Calu3 (cell line): ENCODE results near the gene FAM111A. TPM values are rescaled to one million over a fixed set of nuclear protein-coding genes. Genes with fewer than 3 reads are reported as not detected.

Source experiments
- BruUV-seq: library from RNA; stranded (reverse); fragments of 400-500 nt; replicated peaks from 2 replicates; lab custom pipeline; 2021; lab: Mats Ljungman, UMichigan
- CTCF ChIA-PET: fragments of 300-600 bp; sonication (Branson Sonifier 250); formaldehyde crosslinking; loops from one replicate; lab custom pipeline; 2022; ENCODE audit warnings: antibody characterized with exemption; lab: Charles Lee
- DNase-seq: peaks from one replicate; pipeline ENCODE4 v3.0.0; 2022
- H3K27ac Mint-ChIP-seq: one replicate; pipeline ENCODE4 v1.8.0; 2022; ENCODE audit warnings: mixed read lengths; ENCODE audit not compliant: unreplicated experiment
- H3K27me3 Mint-ChIP-seq: one replicate; pipeline ENCODE4 v1.8.0; 2022; ENCODE audit warnings: mixed read lengths; ENCODE audit not compliant: unreplicated experiment
- H3K36me3 Mint-ChIP-seq: one replicate; pipeline ENCODE4 v1.8.0; 2022; ENCODE audit warnings: mild to moderate bottlenecking, moderate library complexity, mixed read lengths; ENCODE audit not compliant: insufficient read depth, unreplicated experiment
- H3K4me1 Mint-ChIP-seq: one replicate; pipeline ENCODE4 v1.8.0; 2022; ENCODE audit warnings: mild to moderate bottlenecking, low read depth, mixed read lengths; ENCODE audit not compliant: unreplicated experiment
- H3K4me3 Mint-ChIP-seq: one replicate; pipeline ENCODE4 v1.8.0; 2022; ENCODE audit warnings: mild to moderate bottlenecking, low read depth, moderate library complexity, mixed read lengths; ENCODE audit not compliant: unreplicated experiment
- H3K9me3 Mint-ChIP-seq: one replicate; pipeline ENCODE4 v1.8.0; 2022; ENCODE audit warnings: low read depth, mixed read lengths; ENCODE audit not compliant: unreplicated experiment
- intact Hi-C: fragments of 100-400 bp; cut with micrococcal nuclease; formaldehyde crosslinking; loops from one replicate; pipeline ENCODE4 v1.10.0; 2022; ENCODE audit not compliant: unreplicated experiment
- total RNA-seq: library from RNA; stranded (reverse); gene quantifications from 2 replicates; pipeline ENCODE4 v1.2.3, GENCODE V29; 2022
- TF ChIP-seq, protein P1 (sequence below): fragments of 200-600 bp; IDR thresholded peaks from one replicate; pipeline ENCODE4 v1.8.0; 2022; ENCODE audit warnings: antibody characterized with exemption; ENCODE audit not compliant: unreplicated experiment

FAM111A gene
- total RNA-seq, 1 experiment from 2014 or later: 87.9 TPM

DNA sequence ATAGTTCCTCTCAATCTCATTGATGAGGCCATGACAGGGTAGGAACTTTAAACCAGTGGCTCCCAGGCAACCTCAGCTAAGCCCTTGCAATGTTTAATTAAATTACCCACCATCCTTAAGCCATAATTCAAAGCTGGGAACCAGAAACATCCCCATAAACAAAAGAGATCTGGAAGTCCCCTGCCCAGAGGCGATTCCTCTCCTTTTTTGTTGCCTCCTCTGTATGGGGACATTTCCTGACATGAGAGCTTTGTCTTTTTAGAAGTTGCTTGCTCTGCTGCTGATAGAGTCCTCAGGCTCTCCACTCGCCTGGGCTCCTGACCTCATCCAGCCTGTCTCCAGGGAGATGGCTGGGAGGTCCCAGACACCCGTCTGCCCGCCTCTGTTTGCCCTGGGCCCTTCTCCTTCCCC, 32.4 kb downstream of the FAM111A start:
- Mint-ChIP-seq H3K9me3 (peaks cover 5% of the 10 kb centered on the region), H3K36me3 (peaks cover 57% of the 10 kb centered on the region), H3K4me1 (peaks cover 44% of the 10 kb centered on the region), H3K4me3 (no peak overlapping the region), H3K27me3 (no peaks in the 10 kb centered on the region), H3K27ac (peak overlapping the region; percentile 82)
- TF ChIP-seq, protein P1, sequence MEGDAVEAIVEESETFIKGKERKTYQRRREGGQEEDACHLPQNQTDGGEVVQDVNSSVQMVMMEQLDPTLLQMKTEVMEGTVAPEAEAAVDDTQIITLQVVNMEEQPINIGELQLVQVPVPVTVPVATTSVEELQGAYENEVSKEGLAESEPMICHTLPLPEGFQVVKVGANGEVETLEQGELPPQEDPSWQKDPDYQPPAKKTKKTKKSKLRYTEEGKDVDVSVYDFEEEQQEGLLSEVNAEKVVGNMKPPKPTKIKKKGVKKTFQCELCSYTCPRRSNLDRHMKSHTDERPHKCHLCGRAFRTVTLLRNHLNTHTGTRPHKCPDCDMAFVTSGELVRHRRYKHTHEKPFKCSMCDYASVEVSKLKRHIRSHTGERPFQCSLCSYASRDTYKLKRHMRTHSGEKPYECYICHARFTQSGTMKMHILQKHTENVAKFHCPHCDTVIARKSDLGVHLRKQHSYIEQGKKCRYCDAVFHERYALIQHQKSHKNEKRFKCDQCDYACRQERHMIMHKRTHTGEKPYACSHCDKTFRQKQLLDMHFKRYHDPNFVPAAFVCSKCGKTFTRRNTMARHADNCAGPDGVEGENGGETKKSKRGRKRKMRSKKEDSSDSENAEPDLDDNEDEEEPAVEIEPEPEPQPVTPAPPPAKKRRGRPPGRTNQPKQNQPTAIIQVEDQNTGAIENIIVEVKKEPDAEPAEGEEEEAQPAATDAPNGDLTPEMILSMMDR: no peak
- intact Hi-C loops: no loop called here
- DNase-seq: no peak
- CTCF ChIA-PET: interaction anchor here (0.7 to 3.3 kb wide), 6 partner anchors 10 to 125 kb away, joined by 3 to 57 read pairs (median 6); no protein-coding TSS in a partner anchor
- BruUV-seq: no TSS peak

DNA sequence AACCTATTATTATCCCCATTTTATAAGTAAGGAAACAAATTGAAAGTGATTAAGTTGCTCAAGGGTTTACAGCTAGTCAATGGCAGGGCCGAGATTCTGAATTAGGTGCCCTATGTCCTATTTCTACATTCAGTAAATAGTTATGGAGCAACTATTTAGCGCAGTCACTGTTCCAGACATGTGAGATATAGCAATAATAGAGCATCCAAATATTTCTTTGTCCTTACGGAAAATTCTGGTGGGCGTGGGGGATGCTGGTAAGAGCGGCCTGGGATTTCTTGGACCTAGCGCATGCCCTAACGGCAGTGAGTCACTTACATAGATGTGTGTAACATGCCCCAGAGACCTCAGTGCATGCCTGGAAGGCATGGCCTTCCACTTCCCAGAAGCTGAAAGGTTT, 33.7 kb downstream of the FAM111A start:
- peaks cover 44% of the 10 kb centered on the region for H3K4me1 Mint-ChIP-seq
- DNase-seq: no peak
- no peaks in the 10 kb centered on the region for H3K27me3 Mint-ChIP-seq
- CTCF ChIA-PET: no interaction called here
- intact Hi-C loops: no loop called here
- no peak overlapping the region for H3K4me3 Mint-ChIP-seq
- H3K9me3 Mint-ChIP-seq: peaks cover 5% of the 10 kb centered on the region
- H3K36me3 Mint-ChIP-seq: peaks cover 64% of the 10 kb centered on the region
- TF ChIP-seq, protein P1: no peak
- H3K27ac Mint-ChIP-seq: no peak overlapping the region
- BruUV-seq: no TSS peak

DNA sequence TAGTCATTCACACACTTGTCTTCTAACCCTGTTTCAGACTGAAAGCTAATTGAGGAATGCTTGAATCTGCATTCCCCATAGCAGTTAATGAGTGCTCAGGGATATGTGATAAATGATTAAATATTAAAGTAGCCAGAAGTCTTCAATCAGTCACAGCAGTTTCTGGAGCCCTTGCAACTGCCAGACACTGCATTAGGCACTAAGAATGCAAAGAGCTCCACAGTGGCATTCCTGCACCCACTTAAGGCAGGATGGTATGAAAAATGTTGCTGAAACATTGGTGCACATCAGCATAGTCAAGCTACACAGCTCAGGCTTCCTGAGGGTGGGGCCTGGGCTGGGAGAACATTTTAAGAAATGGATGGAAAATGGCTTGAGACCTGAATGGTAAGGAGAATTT, 35.7 kb downstream of the FAM111A start:
- CTCF ChIA-PET: no interaction called here
- H3K4me1 Mint-ChIP-seq: peaks cover 49% of the 10 kb centered on the region
- BruUV-seq: no TSS peak
- no peak overlapping the region for H3K4me3 Mint-ChIP-seq
- TF ChIP-seq, protein P1: no peak
- H3K36me3 Mint-ChIP-seq: peaks cover 63% of the 10 kb centered on the region
- no peaks in the 10 kb centered on the region for H3K27me3 Mint-ChIP-seq
- H3K9me3 Mint-ChIP-seq: peaks cover 5% of the 10 kb centered on the region
- DNase-seq: no peak
- H3K27ac Mint-ChIP-seq: no peak overlapping the region
- intact Hi-C loops: no loop called here

DNA sequence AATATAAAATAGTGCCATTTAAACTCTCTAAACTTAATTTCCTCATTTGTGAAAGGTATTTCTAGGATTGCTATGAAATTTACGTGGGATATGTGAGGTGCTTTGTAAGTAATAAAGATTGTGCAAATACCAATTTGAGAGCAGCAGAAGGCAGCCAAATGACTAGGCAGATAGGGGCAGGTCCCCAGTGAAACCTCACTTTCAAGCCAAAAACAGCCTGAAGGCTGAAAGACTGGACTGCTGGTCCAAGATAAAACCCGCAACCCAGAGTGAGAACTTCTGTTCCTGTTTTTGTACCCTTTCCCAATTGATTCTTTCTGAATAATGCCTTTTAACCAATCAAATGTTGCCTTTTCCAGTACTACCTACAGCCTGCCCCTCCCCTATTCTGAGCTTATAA, 36.5 kb downstream of the FAM111A start:
- Mint-ChIP-seq H3K4me1 (peaks cover 51% of the 10 kb centered on the region), H3K27ac (no peak overlapping the region), H3K36me3 (peaks cover 59% of the 10 kb centered on the region), H3K27me3 (no peaks in the 10 kb centered on the region), H3K9me3 (peaks cover 5% of the 10 kb centered on the region), H3K4me3 (no peak overlapping the region)
- CTCF ChIA-PET: interaction anchor here (1.1 kb wide), 1 partner anchor 8 kb away, joined by 3 read pairs; no protein-coding TSS in a partner anchor
- TF ChIP-seq, protein P1: no peak
- no TSS peak for BruUV-seq
- no peak for DNase-seq
- intact Hi-C loops: no loop called here
